ENCODE data around the gene PLEKHA7. TPM values are rescaled to one million over a fixed set of nuclear protein-coding genes. Genes with fewer than 3 reads are reported as not detected.

The PLEKHA7 gene
- total RNA-seq, 1 donor from 2014 or later, result 25.3 TPM

DNA sequence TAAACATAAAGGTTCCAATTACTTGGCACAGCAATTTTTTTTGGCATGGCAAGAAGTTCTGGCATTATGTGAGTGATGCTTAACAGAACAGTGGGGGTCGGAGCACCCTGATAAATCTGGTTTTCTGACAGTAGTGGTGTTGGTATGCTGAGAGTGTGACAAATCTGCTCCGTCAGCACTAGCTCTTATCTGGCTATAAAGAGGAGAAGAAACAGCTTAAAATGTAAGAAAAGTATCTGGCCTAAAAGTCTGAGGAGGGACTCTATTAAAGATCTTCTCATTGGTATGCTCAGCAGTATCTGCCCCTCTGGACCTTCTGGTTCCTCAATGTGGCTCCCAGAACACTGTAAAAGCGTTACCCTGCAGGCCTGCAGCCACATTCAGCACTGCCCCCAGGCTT lies 137.4 kb downstream of the PLEKHA7 start:
- Histone ChIP-seq H3K4me3 (ENCODE audit: low read depth, low read length) (no peak overlapping the region), H3K27me3 (ENCODE audit: control insufficient read depth, insufficient read depth, low read length) (no peaks in the 10 kb centered on the region), H3K36me3 (ENCODE audit: control insufficient read depth, insufficient read depth, low read length) (no peaks in the 10 kb centered on the region)
- DNase-seq (ENCODE audit: low read depth), result no peak
- TF ChIP-seq, protein P1, sequence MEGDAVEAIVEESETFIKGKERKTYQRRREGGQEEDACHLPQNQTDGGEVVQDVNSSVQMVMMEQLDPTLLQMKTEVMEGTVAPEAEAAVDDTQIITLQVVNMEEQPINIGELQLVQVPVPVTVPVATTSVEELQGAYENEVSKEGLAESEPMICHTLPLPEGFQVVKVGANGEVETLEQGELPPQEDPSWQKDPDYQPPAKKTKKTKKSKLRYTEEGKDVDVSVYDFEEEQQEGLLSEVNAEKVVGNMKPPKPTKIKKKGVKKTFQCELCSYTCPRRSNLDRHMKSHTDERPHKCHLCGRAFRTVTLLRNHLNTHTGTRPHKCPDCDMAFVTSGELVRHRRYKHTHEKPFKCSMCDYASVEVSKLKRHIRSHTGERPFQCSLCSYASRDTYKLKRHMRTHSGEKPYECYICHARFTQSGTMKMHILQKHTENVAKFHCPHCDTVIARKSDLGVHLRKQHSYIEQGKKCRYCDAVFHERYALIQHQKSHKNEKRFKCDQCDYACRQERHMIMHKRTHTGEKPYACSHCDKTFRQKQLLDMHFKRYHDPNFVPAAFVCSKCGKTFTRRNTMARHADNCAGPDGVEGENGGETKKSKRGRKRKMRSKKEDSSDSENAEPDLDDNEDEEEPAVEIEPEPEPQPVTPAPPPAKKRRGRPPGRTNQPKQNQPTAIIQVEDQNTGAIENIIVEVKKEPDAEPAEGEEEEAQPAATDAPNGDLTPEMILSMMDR (IDR thresholded peaks at IDR 0.05; ENCODE audit: insufficient read depth, low read length, poor library complexity, severe bottlenecking), result no peak

DNA sequence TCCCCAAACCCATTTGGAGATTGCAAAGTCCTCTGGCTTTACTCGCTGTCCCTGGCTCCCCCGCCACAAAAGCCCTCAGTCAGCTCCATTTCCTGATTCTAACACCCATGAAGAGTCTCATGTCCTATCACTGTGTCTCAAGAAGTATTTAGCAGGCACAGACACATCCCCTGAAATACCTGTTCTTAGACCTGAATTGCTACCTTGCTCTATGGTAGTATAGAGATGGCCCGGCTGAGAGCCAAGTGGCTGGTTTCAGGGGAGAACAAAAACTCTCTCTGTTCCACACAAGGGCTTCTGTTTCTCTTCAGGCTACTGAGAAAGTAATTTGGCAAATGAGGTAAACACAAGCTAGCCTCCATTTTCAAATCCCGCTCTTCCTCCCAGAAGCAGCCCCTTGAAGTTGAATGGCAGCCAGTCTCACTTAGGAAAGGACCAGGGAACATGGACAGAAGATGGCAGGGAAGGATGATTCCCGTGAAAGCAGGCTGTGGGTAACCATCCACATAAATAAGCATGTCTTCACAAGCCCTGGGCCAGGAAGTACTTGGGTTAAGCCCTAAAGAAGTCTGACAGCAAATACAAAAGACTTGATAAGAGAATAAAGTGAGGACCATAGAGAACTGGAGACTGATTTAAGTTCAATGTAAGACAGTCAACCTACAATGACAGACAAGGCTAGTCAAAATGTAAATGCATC lies 138.0 kb downstream of the PLEKHA7 start:
- DNase-seq (ENCODE audit: low read depth), result no peak
- H3K4me3 ChIP-seq (ENCODE audit: low read depth, low read length), result no peak overlapping the region
- no peaks in the 10 kb centered on the region for H3K36me3 ChIP-seq (ENCODE audit: control insufficient read depth, insufficient read depth, low read length)
- TF ChIP-seq, protein P1 (IDR thresholded peaks at IDR 0.05; ENCODE audit: insufficient read depth, low read length, poor library complexity, severe bottlenecking), result no peak
- no peaks in the 10 kb centered on the region for H3K27me3 ChIP-seq (ENCODE audit: control insufficient read depth, insufficient read depth, low read length)

DNA sequence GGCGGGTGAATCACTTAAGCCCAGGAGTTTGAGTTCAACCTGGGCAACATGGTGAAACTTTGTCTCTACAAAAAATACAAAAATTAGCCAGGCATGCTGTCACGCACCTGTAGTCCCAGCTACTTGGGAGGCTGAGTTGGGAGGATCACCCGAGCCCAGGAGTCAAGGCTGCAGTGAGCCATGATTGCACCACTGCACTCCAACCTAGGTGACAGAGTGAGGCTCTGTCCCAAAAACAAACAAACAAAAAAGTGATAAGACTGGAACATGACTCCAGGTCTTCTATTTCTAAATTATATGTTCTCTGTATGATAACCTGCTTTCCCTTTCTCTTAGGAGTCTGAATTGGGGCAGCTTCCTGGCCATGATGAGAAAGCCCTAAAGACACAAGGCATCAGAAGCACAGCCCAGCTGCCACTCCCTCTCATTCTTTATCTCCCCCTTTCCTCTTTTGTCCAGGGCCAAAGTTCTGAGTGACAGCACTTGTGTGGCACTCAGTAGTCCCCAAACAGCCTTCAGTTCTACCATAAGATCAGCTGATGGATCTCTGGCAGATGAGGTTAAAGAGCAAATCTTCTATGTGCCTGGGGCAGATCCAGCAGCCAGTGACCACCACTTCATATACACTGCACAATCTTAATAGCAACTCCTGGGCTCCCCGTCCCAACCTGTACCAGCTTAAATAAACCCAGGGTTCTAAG lies 139.8 kb downstream of the PLEKHA7 start:
- Histone ChIP-seq H3K27me3 (ENCODE audit: control insufficient read depth, insufficient read depth, low read length) (no peaks in the 10 kb centered on the region), H3K4me3 (ENCODE audit: low read depth, low read length) (no peak overlapping the region), H3K36me3 (ENCODE audit: control insufficient read depth, insufficient read depth, low read length) (no peaks in the 10 kb centered on the region)
- no peak for DNase-seq (ENCODE audit: low read depth)
- TF ChIP-seq, protein P1 (IDR thresholded peaks at IDR 0.05; ENCODE audit: insufficient read depth, low read length, poor library complexity, severe bottlenecking), result no peak

DNA sequence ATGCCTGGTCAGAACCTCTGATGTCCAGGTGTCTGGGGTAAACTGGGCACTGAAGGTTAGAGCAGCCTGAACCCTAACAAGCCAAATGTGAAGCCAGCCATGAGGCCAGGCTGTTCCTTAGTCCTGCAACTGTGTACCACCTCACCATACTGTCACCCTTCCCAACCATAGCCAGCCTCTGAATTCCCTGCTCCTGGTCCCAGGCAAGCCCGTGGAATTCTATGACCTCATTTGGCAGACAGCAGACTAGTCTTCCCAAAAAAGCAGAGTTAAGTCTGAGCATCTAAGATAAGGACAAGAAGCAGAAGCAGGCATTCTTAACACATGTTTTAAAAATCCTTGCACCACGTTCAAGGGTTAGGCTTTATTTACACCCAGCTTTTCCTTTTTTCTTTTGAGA lies 140.9 kb downstream of the PLEKHA7 start:
- H3K27me3 ChIP-seq (ENCODE audit: control insufficient read depth, insufficient read depth, low read length), result no peaks in the 10 kb centered on the region
- TF ChIP-seq, protein P1 (IDR thresholded peaks at IDR 0.05; ENCODE audit: insufficient read depth, low read length, poor library complexity, severe bottlenecking), result no peak
- DNase-seq (ENCODE audit: low read depth), result no peak

DNA sequence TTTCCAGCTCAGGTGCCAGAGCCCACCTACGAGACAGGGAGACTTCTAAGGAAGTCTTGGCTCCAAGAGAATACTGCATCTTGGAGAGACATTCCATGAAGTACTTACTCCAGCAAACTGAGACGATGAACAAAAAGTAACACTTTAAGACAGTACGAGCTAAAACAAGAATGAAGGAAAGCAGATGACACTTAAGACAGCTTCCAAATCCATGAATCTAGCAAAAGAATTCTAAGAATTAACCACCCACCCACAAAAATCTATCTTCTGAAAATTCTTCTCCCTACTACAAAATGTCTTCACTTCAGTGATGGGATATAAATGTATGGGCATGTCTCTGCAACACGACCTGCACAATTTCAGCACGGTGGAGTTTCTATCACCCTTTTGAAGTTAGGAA lies 142.8 kb downstream of the PLEKHA7 start:
- no peaks in the 10 kb centered on the region for H3K36me3 ChIP-seq (ENCODE audit: control insufficient read depth, insufficient read depth, low read length)
- TF ChIP-seq, protein P1 (IDR thresholded peaks at IDR 0.05; ENCODE audit: insufficient read depth, low read length, poor library complexity, severe bottlenecking), result no peak
- H3K4me3 ChIP-seq (ENCODE audit: low read depth, low read length), result no peak overlapping the region
- DNase-seq (ENCODE audit: low read depth), result no peak
- no peaks in the 10 kb centered on the region for H3K27me3 ChIP-seq (ENCODE audit: control insufficient read depth, insufficient read depth, low read length)

More for the DNA sequence above, 140.9 kb downstream of the PLEKHA7 start:
- Histone ChIP-seq H3K4me3 (ENCODE audit: low read depth, low read length) (no peak overlapping the region), H3K36me3 (ENCODE audit: control insufficient read depth, insufficient read depth, low read length) (no peaks in the 10 kb centered on the region)
